ENCODE data around the gene PTGER4.
"Not testable (repeated sequence)": the region's sequence is repeated elsewhere in the genome, so short reads cannot be mapped to it uniquely, and the experiment has no call there.

PTGER4 gene

GRCh38 chr5:40691894-40692293, 12.2 kb downstream of the PTGER4 start:
- no peak for DNase-seq

- DNase-seq, result no peak
Measured at GRCh38 chr5:40694433-40694832, 14.7 kb downstream of the PTGER4 start.

- DNase-seq, result no peak
Measured at GRCh38 chr5:40700116-40700782, 20.5 kb downstream of the PTGER4 start.

GRCh38 chr5:40702027-40702426, 22.3 kb downstream of the PTGER4 start:
- not testable (repeated sequence) for DNase-seq

- DNase-seq, result not testable (repeated sequence)
Measured at GRCh38 chr5:40705484-40705883, 25.8 kb downstream of the PTGER4 start.

GRCh38 chr5:40710575-40710974, 30.9 kb downstream of the PTGER4 start:
- not testable (repeated sequence) for DNase-seq

- DNase-seq, result no peak
Measured at GRCh38 chr5:40714001-40714400, 34.3 kb downstream of the PTGER4 start.

- DNase-seq, result no peak
Measured at GRCh38 chr5:40716000-40716399, 36.3 kb downstream of the PTGER4 start.

GRCh38 chr5:40716590-40716989, 36.9 kb downstream of the PTGER4 start:
- no peak for DNase-seq

- no peak for DNase-seq
Measured at GRCh38 chr5:40717281-40717680, 37.6 kb downstream of the PTGER4 start.

GRCh38 chr5:40720069-40720468, 40.4 kb downstream of the PTGER4 start:
- no peak for DNase-seq

- DNase-seq, result not testable (repeated sequence)
Measured at GRCh38 chr5:40722497-40722911, 42.8 kb downstream of the PTGER4 start.

GRCh38 chr5:40733434-40733833, 53.7 kb downstream of the PTGER4 start:
- no peak for DNase-seq

- no peak for DNase-seq
Measured at GRCh38 chr5:40733879-40734563, 54.3 kb downstream of the PTGER4 start.

- no peak for DNase-seq
Measured at GRCh38 chr5:40734986-40735385, 55.3 kb downstream of the PTGER4 start.

- DNase-seq, result no peak
Measured at GRCh38 chr5:40735609-40736008, 55.9 kb downstream of the PTGER4 start.

- DNase-seq, result no peak
Measured at GRCh38 chr5:40736103-40736875, 56.6 kb downstream of the PTGER4 start.

GRCh38 chr5:40738502-40738901, 58.8 kb downstream of the PTGER4 start:
- DNase-seq, result no peak

Data from stimulated activated CD4-positive, alpha-beta T cell treated with anti-CD3 and anti-CD28 coated beads, Interleukin-4, amount 100 ng/mL, for 4 hours (primary cell).